RPMI8226 (cell line): ENCODE data around the gene SETD1A.
A peak's percentile ranks its signal among the peaks of the same experiment; 100 is the strongest.

Experiments used
- DNase-seq: peaks from one replicate; pipeline ENCODE4 v3.0.0-alpha.2; 2015

The SETD1A gene

GRCh38 chr16:30983898-30984610 lies 26.5 kb downstream of the SETD1A start:
- no peak for DNase-seq

- peak; percentile 90 for DNase-seq
These were observed 27.3 kb downstream of the SETD1A start, which contains the start of gene HSD3B7 for GRCh38 chr16:30984669-30985400. Gene HSD3B7 (plus strand): TSS chr16:30985207. CDS start chr16:30985659, 452 bp downstream.

GRCh38 chr16:30985401-30986128 lies 28.0 kb downstream of the SETD1A start:
- peak; percentile 93 for DNase-seq

- DNase-seq: no peak
These were observed 28.8 kb downstream of the SETD1A start for GRCh38 chr16:30986129-30986991.

- no peak for DNase-seq
These were observed 30.1 kb downstream of the SETD1A start for GRCh38 chr16:30987581-30988190.

GRCh38 chr16:30989469-30990047 lies 32.0 kb downstream of the SETD1A start:
- DNase-seq: no peak

GRCh38 chr16:30990105-30990504 lies 32.6 kb downstream of the SETD1A start:
- DNase-seq: no peak

GRCh38 chr16:30991052-30991451 lies 33.5 kb downstream of the SETD1A start:
- DNase-seq: no peak

- no peak for DNase-seq
These were observed 34.8 kb downstream of the SETD1A start for GRCh38 chr16:30992276-30992780.

GRCh38 chr16:30992931-30993816 lies 35.6 kb downstream of the SETD1A start:
- DNase-seq: no peak

- DNase-seq: no peak
These were observed 38.4 kb downstream of the SETD1A start for GRCh38 chr16:30995927-30996323.

GRCh38 chr16:30996324-30996984 lies 38.9 kb downstream of the SETD1A start:
- no peak for DNase-seq

GRCh38 chr16:30996985-30997724 lies 39.6 kb downstream of the SETD1A start:
- DNase-seq: peak; percentile 87

- DNase-seq: no peak
These were observed 40.5 kb downstream of the SETD1A start for GRCh38 chr16:30997725-30998711.

GRCh38 chr16:30998852-30999761 lies 41.6 kb downstream of the SETD1A start:
- DNase-seq: no peak

- DNase-seq: no peak
These were observed 43.3 kb downstream of the SETD1A start for GRCh38 chr16:31000671-31001382.
